Measurements from ENCODE around the gene PNPLA1. TPM values are rescaled to one million over a fixed set of nuclear protein-coding genes. Genes with fewer than 3 reads are reported as not detected.

Gene PNPLA1
- total and polyA plus RNA-seq, 2 donors (not counting 1 experiment from before 2014, with no cell fraction given) = 0.02 TPM; not detected in 1

DNA sequence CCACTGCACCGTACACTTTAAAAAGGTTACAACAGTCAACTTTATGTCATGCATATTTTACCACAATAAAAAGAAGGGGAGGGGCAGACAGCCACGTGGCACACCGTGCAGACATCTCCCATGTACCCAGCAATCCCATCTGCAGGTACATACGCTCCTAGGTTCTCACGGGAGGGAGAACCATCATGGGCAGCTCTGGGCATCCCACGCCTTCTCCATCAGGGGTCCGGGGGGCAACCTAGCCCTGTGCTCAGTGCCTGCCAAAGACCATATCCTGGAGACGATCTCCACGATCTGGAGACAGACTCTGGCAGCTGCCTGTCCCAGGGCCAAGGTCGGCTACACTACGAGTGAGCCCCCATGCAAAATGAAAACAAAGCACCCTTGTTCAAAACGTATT is 69.3 kb downstream of the PNPLA1 start:
- H3K79me2 ChIP-seq (ENCODE audit: control insufficient read depth, insufficient read depth, low read length) = no peaks in the 10 kb centered on the region
- no peak for TF ChIP-seq EZH2 (IDR thresholded peaks at IDR 0.05; ENCODE audit: low read length, missing control alignments)
- TF ChIP-seq, protein P1, sequence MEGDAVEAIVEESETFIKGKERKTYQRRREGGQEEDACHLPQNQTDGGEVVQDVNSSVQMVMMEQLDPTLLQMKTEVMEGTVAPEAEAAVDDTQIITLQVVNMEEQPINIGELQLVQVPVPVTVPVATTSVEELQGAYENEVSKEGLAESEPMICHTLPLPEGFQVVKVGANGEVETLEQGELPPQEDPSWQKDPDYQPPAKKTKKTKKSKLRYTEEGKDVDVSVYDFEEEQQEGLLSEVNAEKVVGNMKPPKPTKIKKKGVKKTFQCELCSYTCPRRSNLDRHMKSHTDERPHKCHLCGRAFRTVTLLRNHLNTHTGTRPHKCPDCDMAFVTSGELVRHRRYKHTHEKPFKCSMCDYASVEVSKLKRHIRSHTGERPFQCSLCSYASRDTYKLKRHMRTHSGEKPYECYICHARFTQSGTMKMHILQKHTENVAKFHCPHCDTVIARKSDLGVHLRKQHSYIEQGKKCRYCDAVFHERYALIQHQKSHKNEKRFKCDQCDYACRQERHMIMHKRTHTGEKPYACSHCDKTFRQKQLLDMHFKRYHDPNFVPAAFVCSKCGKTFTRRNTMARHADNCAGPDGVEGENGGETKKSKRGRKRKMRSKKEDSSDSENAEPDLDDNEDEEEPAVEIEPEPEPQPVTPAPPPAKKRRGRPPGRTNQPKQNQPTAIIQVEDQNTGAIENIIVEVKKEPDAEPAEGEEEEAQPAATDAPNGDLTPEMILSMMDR (conservative IDR thresholded peaks at IDR 0.05 in 1 of 2, IDR thresholded peaks at IDR 0.05 in 1 of 2; ENCODE audit: low read depth in 1 of 2, low read length in 2 of 2) = no peak
- H3K27me3 ChIP-seq (ENCODE audit: control insufficient read depth, insufficient read depth, low read length) = peaks cover 34% of the 10 kb centered on the region
- no peak overlapping the region for H3K9ac ChIP-seq (ENCODE audit: insufficient read depth, low read length)
- H3K4me1 ChIP-seq (ENCODE audit: control insufficient read depth, extremely low read depth, insufficient read depth, low read length) = peaks cover 3% of the 10 kb centered on the region
- no peak overlapping the region for H3K27ac ChIP-seq (ENCODE audit: insufficient read depth, low read length)
- no peak overlapping the region for H2AFZ ChIP-seq (ENCODE audit: low read length)
- H3K9me3 ChIP-seq (ENCODE audit: control insufficient read depth, insufficient read depth, low read depth, low read length) = no peaks in the 10 kb centered on the region
- no peak overlapping the region for H3K4me2 ChIP-seq (ENCODE audit: extremely low read depth, insufficient read depth, low read length)
- DNase-seq (ENCODE audit: low read depth in 2 of 2) = no peak
- no peaks in the 10 kb centered on the region for H3K36me3 ChIP-seq (ENCODE audit: control insufficient read depth, insufficient read depth, low read length)
- H4K20me1 ChIP-seq (ENCODE audit: control insufficient read depth, extremely low read depth, insufficient read depth, low read length) = no peaks in the 10 kb centered on the region
- no peak overlapping the region for H3K4me3 ChIP-seq (replicated peaks in 1 of 4; ENCODE audit: control extremely low read depth in 1 of 4, insufficient read depth in 1 of 4, low read depth in 3 of 4, low read length in 4 of 4)

DNA sequence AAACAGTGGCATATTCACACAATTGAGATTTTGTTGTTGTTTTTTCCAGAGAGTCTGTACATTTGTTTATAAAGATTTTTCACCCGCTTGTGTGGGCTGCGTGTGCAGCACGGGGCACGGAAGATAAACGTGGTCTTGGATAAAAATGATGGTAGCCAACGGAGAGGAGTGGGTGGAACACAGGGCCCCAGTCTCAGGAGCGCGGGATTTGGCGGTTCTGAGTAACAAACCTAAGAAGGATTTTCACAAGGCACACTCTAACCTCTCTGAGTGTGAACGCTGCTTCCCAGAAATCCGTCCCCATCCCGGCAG is 70.4 kb downstream of the PNPLA1 start:
- H3K4me3 ChIP-seq (replicated peaks in 1 of 4; ENCODE audit: control extremely low read depth in 1 of 4, insufficient read depth in 1 of 4, low read depth in 3 of 4, low read length in 4 of 4) = no peak overlapping the region
- DNase-seq (ENCODE audit: low read depth in 2 of 2) = no peak
- H4K20me1 ChIP-seq (ENCODE audit: control insufficient read depth, extremely low read depth, insufficient read depth, low read length) = no peaks in the 10 kb centered on the region
- H3K9me3 ChIP-seq (ENCODE audit: control insufficient read depth, insufficient read depth, low read depth, low read length) = no peaks in the 10 kb centered on the region
- peaks cover 3% of the 10 kb centered on the region for H3K4me1 ChIP-seq (ENCODE audit: control insufficient read depth, extremely low read depth, insufficient read depth, low read length)
- no peak overlapping the region for H2AFZ ChIP-seq (ENCODE audit: low read length)
- H3K79me2 ChIP-seq (ENCODE audit: control insufficient read depth, insufficient read depth, low read length) = no peaks in the 10 kb centered on the region
- H3K36me3 ChIP-seq (ENCODE audit: control insufficient read depth, insufficient read depth, low read length) = no peaks in the 10 kb centered on the region
- no peak overlapping the region for H3K9ac ChIP-seq (ENCODE audit: insufficient read depth, low read length)
- no peak for TF ChIP-seq EZH2 (IDR thresholded peaks at IDR 0.05; ENCODE audit: low read length, missing control alignments)
- TF ChIP-seq, protein P1 (conservative IDR thresholded peaks at IDR 0.05 in 1 of 2, IDR thresholded peaks at IDR 0.05 in 1 of 2; ENCODE audit: low read depth in 1 of 2, low read length in 2 of 2) = no peak
- H3K27ac ChIP-seq (ENCODE audit: insufficient read depth, low read length) = no peak overlapping the region
- peaks cover 24% of the 10 kb centered on the region for H3K27me3 ChIP-seq (ENCODE audit: control insufficient read depth, insufficient read depth, low read length)
- H3K4me2 ChIP-seq (ENCODE audit: extremely low read depth, insufficient read depth, low read length) = no peak overlapping the region

DNA sequence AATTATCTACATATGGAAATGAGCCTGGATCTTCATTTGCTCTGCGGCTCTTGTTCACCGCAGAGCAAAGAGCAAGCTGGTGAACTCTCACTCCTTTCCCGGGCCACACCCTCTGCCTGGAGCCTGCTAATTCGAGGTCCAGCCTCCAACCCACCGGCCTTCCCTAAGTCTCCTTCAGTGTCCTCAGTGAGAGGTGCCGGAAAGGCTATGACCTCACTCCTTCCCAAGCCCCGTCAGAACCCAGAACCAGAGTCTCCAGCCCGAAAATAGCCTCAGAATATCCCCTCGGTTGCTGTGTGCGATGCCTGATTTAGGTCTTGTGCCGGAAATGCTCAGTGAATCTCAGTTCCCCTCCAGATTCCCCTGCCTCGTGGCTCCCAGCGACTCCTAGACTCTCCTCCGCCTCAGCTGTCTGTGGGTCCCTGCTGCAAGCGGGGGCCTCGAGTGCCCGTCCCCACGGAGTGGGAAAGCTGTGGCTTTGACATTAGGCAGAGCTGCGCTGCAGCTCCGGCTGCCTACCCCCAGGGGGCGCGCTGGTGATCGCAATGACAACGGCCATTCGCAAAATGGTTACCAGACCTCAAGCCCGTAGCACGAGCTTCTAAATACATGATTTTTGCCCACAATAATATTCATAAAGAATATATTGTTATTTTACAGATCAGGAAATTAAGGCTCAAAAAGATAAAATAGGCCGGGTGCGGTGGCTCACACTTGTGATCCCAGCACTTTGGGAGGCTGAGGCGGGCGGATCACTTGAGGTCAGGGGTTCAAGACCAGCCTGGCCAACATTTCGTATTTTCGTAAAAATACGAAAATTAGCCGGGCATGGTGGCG is 71.0 kb downstream of the PNPLA1 start:
- H3K27ac ChIP-seq (ENCODE audit: insufficient read depth, low read length) = no peak overlapping the region
- H3K4me3 ChIP-seq (replicated peaks in 1 of 4; ENCODE audit: control extremely low read depth in 1 of 4, insufficient read depth in 1 of 4, low read depth in 3 of 4, low read length in 4 of 4) = no peak overlapping the region
- peak overlapping the region; percentile 62 for H2AFZ ChIP-seq (ENCODE audit: low read length)
- TF ChIP-seq, protein P1 (conservative IDR thresholded peaks at IDR 0.05 in 1 of 2, IDR thresholded peaks at IDR 0.05 in 1 of 2; ENCODE audit: low read depth in 1 of 2, low read length in 2 of 2) = peak; percentile 91 to 97
- peak; percentile 49 for TF ChIP-seq EZH2 (IDR thresholded peaks at IDR 0.05; ENCODE audit: low read length, missing control alignments)
- H3K9ac ChIP-seq (ENCODE audit: insufficient read depth, low read length) = no peak overlapping the region
- H3K79me2 ChIP-seq (ENCODE audit: control insufficient read depth, insufficient read depth, low read length) = no peaks in the 10 kb centered on the region
- H4K20me1 ChIP-seq (ENCODE audit: control insufficient read depth, extremely low read depth, insufficient read depth, low read length) = no peaks in the 10 kb centered on the region
- H3K36me3 ChIP-seq (ENCODE audit: control insufficient read depth, insufficient read depth, low read length) = no peaks in the 10 kb centered on the region
- no peaks in the 10 kb centered on the region for H3K9me3 ChIP-seq (ENCODE audit: control insufficient read depth, insufficient read depth, low read depth, low read length)
- DNase-seq (ENCODE audit: low read depth in 2 of 2) = peak; percentile 56 to 69
- H3K27me3 ChIP-seq (ENCODE audit: control insufficient read depth, insufficient read depth, low read length) = peaks cover 20% of the 10 kb centered on the region
- peaks cover 3% of the 10 kb centered on the region for H3K4me1 ChIP-seq (ENCODE audit: control insufficient read depth, extremely low read depth, insufficient read depth, low read length)
- H3K4me2 ChIP-seq (ENCODE audit: extremely low read depth, insufficient read depth, low read length) = peak overlapping the region; percentile 40

Data from fibroblast of lung (primary cell).